Esophagus muscularis mucosa (tissue), 4 donors: ENCODE measurements around the gene GRK1.

Source experiments
- EP300 ChIP-seq: sonication (generic); formaldehyde crosslinking; IDR thresholded peaks from one replicate; pipeline ENCODE4 v1.6.1; 2017; ENCODE audit warnings: antibody characterized with exemption
- POLR2A ChIP-seq: fragments of 450-650 bp; IDR thresholded peaks from one replicate; pipeline ENCODE4 v1.6.1; 2017; ENCODE audit warnings: antibody characterized with exemption, moderate library complexity, mild to moderate bottlenecking, low read depth
- POLR2AphosphoS5 ChIP-seq, 2 donors: sonication (generic); formaldehyde crosslinking; IDR thresholded peaks; one replicate each; pipeline ENCODE4 v1.6.1; 2017; ENCODE audit warnings: antibody characterized with exemption in 2 of 2
- TF ChIP-seq, protein P1 (sequence below), 3 experiments: fragments of 200-600 bp in 2 of 3; fragments of 450-650 bp in 1 of 3; sonication (generic) in 2 of 3; IDR thresholded peaks; one replicate each; pipeline ENCODE4 v1.5.1; 2017 to 2019; ENCODE audit warnings: antibody characterized with exemption in 3 of 3, mild to moderate bottlenecking in 2 of 3, moderate library complexity in 1 of 3

DNA sequence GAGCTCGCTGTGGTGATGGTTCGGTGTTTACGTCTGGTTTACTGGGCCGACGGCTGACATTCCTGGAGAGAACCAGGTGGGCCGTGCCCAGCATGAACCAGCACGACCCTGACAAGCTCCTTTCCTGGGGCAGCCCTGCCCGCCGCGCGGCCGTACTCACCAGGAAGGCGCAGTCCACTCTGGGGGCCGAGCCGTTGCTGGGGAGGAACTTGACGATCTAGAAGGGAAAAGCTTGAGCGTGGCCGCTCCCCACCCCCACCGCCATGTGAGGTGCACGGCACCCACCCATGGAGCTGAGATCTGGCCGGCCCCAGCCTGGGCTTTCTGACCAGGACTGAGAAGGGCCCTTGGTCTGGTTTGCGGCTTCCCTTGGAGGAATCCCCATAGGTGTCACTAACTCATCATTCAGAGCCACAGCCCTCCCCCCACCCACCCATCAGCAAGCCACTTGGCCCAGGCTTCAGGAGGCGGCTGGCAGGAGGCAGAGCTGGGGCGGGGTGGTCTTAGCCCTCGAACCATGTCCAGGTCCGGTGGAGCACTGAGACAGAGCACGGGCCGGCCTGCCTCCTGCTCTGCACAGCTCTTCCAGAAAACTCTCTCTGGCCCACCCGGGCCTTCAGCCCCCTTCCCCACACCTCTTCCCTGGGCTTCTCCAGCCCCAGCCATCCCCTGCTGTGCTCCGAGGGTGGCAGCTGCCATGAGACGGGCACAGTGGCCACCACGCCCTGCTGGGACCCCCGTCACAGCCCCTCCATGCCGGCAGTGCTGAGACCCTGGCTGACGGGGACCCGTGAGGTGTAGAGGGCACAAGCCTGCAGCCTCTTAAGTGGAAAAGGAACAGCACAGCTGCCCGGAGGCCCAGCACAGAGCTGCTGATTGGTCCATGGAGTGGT, 15.3 kb upstream of the GRK1 start:
- TF ChIP-seq, protein P1, sequence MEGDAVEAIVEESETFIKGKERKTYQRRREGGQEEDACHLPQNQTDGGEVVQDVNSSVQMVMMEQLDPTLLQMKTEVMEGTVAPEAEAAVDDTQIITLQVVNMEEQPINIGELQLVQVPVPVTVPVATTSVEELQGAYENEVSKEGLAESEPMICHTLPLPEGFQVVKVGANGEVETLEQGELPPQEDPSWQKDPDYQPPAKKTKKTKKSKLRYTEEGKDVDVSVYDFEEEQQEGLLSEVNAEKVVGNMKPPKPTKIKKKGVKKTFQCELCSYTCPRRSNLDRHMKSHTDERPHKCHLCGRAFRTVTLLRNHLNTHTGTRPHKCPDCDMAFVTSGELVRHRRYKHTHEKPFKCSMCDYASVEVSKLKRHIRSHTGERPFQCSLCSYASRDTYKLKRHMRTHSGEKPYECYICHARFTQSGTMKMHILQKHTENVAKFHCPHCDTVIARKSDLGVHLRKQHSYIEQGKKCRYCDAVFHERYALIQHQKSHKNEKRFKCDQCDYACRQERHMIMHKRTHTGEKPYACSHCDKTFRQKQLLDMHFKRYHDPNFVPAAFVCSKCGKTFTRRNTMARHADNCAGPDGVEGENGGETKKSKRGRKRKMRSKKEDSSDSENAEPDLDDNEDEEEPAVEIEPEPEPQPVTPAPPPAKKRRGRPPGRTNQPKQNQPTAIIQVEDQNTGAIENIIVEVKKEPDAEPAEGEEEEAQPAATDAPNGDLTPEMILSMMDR (IDR thresholded peaks at IDR 0.05), result no peak
- TF ChIP-seq POLR2A (no peak), POLR2AphosphoS5 (IDR thresholded peaks at IDR 0.05) (no peak), EP300 (no peak)
